ENCODE measurements around the gene CFHR2.
"Not testable (repeated sequence)": the region's sequence is repeated elsewhere in the genome, so short reads cannot be mapped to it uniquely, and the experiment has no call there.

CFHR2 gene

GRCh38 chr1:196943568-196943967 is at the start of gene CFHR2:
Gene CFHR2 (plus strand): TSS chr1:196943738. CDS start chr1:196943881, 143 bp downstream.
- DNase-seq (ENCODE audit: low read depth in 2 of 2): not testable (repeated sequence)

DNA sequence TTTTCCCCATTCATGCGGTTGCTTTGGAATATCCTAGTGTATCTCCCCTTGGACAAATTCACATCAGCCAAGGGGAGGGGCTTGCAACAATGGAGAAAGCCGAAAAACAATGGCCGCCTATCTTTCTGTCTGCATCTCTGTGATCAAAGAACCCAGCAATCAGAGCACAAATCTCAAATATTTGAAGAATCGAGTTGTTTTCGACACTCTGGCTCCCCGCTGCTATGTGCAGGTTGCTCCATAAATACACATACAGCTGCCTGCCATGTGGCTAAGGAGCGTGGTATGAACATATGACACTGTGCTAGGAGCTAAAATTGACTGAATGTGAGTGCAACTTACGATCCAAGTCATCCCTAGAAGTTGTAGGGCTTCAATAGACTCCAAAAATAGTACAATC is 47.2 kb upstream of the CFHR2 start:
- DNase-seq (ENCODE audit: low read depth in 2 of 2): no peak

DNA sequence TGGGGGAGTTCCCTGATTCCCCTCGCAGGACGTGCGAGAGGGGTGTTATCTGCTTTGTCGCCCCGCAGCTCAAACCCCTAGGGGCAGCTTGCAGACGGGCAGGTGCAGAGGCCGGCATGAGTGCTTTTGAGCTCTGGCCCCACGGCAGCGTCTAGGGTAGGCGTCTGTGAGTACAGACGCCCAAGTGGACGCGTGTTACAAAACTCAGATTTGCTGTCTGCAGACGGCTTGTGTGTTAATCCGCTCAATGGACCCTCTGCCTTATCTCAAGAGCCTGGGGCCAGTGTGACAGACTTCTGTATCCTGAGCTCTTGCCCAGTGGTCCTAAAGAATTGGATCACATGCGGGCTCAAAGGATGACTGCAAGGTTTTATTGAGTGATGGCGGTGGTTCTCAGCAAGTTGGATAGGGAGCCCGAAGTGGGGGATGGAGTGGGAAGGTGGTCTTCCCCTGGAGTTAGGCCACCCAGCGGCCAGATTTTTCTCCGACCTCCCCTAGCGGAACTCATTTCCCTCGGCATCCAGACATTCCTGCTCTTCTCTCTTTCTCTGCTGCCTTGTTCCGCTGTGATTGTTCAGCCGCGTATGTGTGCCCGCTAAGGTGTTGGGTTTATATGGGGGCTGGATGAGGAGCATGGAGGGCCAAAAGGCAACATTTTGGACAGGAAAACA is 46.2 kb upstream of the CFHR2 start:
- no peak for DNase-seq (ENCODE audit: low read depth in 2 of 2)

- DNase-seq (ENCODE audit: low read depth in 2 of 2): no peak
Observed at GRCh38 chr1:196902344-196902743, 41.2 kb upstream of the CFHR2 start.

DNA sequence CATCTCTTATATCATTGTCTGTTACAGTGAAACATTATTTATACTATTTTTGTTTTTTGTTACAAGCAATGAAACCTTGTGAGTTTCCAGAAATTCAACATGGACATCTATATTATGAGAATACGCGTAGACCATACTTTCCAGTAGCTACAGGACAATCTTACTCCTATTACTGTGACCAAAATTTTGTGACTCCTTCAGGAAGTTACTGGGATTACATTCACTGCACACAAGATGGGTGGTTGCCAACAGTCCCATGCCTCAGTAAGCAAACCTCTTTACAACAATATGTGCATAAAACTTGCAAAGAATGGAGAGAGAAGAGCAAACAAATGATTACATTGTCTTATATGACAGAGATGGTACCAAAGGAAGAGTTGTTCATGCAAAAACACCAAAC is 33.3 kb upstream of the CFHR2 start:
- no peak for DNase-seq (ENCODE audit: low read depth in 2 of 2)

DNA sequence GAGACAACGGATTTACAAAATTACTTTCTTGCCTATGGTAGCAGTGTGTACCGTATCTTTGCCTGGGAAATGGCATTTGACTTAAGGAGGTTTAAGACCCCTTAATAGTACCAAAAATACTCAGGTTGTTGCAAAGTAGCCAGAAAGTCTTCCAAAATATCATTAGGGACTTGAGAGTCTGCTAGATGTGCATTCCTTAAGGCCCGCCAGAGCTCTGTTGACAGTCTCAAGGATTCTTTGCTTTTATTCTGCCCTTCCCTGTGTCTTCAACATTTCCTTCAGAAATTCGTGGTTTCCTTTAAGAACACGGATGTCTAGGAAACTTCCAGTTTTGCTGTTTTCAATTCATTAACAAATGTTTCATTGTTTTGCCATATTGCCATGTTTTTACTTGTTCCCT is 31.3 kb upstream of the CFHR2 start:
- DNase-seq (ENCODE audit: low read depth in 2 of 2): not testable (repeated sequence)

GRCh38 chr1:196926839-196927238 is 16.7 kb upstream of the CFHR2 start:
- not testable (repeated sequence) for DNase-seq (ENCODE audit: low read depth in 2 of 2)

GRCh38 chr1:196932853-196933252 is 10.7 kb upstream of the CFHR2 start:
- not testable (repeated sequence) for DNase-seq (ENCODE audit: low read depth in 2 of 2)

DNA sequence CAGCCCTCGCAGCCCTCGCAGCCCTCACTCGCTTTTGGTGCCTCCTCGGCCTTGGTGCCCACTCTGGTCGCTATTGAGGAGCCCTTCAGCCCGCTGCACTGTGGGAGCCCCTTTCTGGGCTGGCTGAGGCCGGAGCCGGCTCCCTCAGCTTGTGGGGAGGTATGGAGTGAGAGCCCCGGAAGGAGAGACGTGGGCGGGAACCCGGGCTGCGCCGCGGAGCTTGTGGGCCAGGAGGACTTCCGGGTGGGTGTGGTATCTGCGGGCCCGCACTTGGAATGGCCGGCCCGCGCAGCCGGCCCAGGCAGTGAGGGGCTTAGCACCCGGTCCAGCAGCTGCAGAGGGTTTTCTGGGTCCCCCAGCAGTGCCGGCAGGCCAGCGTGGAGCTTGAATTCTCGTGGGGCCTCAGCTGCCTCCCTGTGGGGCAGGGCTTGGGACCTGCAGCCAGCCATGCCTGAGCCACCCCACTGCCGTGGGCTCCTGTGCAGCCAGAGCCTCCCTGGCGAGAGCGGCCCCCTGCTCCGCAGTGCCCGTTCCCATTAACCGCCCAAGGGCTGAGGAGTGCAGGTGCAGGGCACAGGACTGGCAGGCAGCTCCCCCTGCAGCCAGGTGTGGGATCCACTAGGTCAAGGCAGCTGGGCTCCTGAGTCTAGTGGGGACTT is 9.9 kb upstream of the CFHR2 start:
- DNase-seq (ENCODE audit: low read depth in 2 of 2): no peak

GRCh38 chr1:196941474-196941873 is 2.1 kb upstream of the CFHR2 start:
- DNase-seq (ENCODE audit: low read depth in 2 of 2): not testable (repeated sequence)

- DNase-seq (ENCODE audit: low read depth in 2 of 2): no peak
Observed at GRCh38 chr1:196951711-196952394, 8.3 kb downstream of the CFHR2 start.

DNA sequence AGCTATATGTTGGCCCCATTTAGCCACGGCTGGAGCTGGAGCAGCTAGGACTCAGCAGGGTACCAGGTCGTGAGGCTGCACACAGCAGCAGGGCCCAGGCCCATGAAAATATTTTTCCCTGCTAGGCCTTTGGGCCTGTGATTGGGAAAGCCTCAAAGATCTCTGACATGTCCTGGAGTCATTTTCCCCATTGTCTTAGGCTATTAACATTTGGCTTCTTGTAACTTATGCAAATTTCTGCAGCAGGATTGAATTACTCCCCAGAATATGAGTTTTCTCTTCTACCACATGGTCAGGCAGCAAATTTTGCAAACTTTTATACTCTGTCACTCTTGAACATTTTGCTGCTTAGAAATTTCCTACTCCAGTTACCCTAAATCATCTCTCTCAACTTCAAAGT is 11.2 kb downstream of the CFHR2 start:
- DNase-seq (ENCODE audit: low read depth in 2 of 2): no peak

DNA sequence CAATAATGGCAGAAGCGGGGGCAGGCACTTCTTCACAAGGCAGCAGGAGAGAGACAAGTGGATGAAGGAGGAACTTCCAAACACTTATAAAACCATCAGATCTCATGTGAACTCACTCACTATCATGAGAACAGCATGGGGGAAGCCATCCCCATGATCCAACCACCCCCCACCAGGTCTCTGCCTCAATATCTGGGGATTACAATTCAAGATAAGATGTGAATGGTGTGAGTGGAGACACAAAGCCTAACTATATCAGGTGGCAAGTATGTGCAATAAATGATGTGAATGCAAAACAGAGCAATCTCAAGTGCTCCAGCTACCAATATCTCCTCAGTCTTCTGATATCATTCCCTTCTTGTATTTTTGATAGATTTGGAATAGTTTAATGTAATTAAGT is 12.4 kb downstream of the CFHR2 start:
- DNase-seq (ENCODE audit: low read depth in 2 of 2): no peak

GRCh38 chr1:196960854-196961253 is 17.3 kb downstream of the CFHR2 start:
- DNase-seq (ENCODE audit: low read depth in 2 of 2): no peak

DNA sequence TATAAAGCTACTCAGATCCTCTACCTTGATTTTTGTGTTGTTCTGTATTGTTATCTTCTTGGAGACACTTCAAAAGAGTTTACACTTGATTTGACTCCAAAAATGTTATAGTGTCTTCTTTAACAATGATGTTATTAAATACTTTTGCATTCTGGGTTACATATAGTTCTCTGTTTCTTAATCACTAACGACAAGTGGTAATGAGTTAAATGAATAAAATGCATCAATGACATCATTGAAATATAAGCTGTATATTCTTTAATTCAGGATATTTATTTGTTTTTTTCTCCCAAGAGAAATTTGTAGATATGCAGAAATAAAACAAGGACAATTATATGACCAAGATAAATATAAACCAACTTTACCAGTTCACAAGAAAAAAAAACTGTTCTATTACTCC is 26.6 kb downstream of the CFHR2 start:
- no peak for DNase-seq (ENCODE audit: low read depth in 2 of 2)

DNA sequence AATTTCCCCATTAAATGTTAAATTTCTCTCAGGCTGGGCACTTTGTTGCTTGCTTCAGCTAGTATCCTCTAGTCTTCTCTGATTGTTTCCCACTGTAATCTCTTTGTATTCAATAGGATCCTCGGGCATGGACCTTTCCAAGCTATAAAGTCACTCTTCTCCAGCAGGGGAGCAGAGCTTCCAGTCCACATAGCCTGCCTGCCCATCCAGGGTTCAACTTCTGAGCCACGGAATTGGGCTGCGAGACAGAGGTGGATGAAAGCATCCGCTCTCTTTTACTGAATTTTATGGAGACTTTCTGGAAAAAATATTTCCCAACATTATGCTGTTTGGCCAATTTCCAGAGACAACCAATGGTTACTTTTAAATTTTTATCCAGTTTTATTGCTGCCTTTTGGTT is 32.7 kb downstream of the CFHR2 start:
- no peak for DNase-seq (ENCODE audit: low read depth in 2 of 2)

GRCh38 chr1:196977278-196977677 is 33.7 kb downstream of the CFHR2 start, which contains the start of gene CFHR5:
Gene CFHR5 (plus strand): TSS chr1:196977556. CDS start chr1:196977665, 109 bp downstream.
- DNase-seq (ENCODE audit: low read depth in 2 of 2): no peak

GRCh38 chr1:196980859-196981258 is 37.3 kb downstream of the CFHR2 start:
- DNase-seq (ENCODE audit: low read depth in 2 of 2): no peak

DNA sequence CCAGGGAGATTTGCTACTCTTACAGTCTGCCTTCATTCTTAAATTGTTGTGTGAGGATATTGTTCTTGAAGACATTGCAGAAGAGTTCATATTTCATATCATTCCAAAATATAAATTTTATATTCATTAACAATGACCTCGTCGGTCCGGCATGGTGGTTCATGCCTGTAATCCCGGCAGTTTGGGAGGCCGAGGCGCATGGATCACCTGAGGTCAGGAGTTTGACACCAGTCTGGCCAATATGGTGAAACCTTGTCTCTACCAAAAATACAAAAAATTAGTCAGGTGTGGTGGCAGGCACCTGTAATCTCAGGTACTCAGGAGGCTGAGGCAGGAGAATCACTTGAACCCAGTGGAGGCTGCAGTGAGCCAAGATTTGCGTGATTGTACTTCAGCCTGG is 38.7 kb downstream of the CFHR2 start:
- not testable (repeated sequence) for DNase-seq (ENCODE audit: low read depth in 2 of 2)

DNA sequence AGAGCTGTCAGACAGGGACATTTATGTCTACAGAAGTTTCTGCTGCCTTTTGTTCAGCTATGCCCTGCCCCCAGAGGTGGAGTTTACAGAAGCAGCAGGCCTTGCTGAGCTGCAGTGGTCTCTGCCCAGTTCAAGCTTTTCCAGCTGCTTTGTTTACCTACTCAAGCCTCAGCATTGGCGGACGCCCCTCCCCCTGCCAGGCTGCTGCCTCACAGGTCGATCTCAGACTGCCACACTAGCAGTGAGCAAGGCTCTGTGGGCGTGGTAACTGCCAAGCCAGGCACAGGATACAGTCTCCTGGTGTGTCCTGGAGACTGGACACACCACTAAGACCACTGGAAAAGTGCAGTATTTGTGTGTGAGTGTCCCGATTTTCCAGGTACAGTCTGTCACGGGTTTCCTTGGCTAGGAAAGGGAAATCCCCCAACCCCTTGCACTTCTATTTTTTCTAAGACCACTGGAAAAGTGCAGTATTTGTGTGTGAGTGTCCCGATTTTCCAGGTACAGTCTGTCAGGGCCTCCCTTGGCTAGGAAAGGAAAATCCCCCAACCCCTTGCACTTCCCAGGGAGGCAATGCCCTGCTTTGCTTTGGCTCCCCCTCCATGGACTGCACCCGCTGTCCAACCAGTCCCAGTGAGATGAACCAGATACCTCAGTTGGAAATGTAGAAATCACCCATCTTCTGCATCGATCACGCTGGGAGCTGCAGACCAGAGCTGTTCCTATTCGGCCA is 48.5 kb downstream of the CFHR2 start:
- DNase-seq (ENCODE audit: low read depth in 2 of 2): not testable (repeated sequence)

GRCh38 chr1:196993916-196994315 is 50.4 kb downstream of the CFHR2 start:
- DNase-seq (ENCODE audit: low read depth in 2 of 2): no peak

DNA sequence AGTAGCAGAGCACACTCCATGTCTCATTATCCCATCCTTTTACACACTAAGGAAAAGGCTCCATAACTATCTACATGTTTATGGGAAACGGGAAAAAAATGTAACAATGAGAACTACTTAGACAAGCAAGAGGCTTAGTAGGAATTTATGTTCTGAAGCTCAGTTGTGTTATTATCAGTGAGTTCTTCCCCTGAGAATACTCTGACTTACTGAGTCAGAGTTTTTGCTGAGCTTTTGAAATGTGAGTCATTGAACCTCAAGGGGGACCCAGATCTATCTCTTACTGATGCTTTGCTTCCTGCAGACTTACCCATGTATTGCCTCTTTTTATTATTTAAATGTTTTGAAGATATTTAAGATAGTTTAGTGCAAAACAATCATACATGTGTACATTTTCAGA is 53.9 kb downstream of the CFHR2 start:
- no peak for DNase-seq (ENCODE audit: low read depth in 2 of 2)

Measured in stimulated activated CD4-positive, alpha-beta T cell treated with anti-CD3 and anti-CD28 coated beads, Interleukin-12 subunit alpha, Interleukin-12 subunit beta, amount 100 ng/mL, for 24 hours (primary cell).